ENCODE measurements around the gene SIAH2. TPM values are rescaled to one million over a fixed set of nuclear protein-coding genes. Genes with fewer than 3 reads are reported as not detected.

SIAH2 gene
- total RNA-seq, 1 donor from 2014 or later: 18.6 TPM

- peaks cover 4% of the 10 kb centered on the region for H3K4me1 ChIP-seq
- ATAC-seq (no peak), DNase-seq (no peak)
- no peak overlapping the region for H3K27ac ChIP-seq
- no peaks in the 10 kb centered on the region for H3K9me3 ChIP-seq
- H3K4me3 ChIP-seq: no peak overlapping the region
- no peaks in the 10 kb centered on the region for H3K27me3 ChIP-seq (ENCODE audit: low read depth)
- TF ChIP-seq, protein P1, sequence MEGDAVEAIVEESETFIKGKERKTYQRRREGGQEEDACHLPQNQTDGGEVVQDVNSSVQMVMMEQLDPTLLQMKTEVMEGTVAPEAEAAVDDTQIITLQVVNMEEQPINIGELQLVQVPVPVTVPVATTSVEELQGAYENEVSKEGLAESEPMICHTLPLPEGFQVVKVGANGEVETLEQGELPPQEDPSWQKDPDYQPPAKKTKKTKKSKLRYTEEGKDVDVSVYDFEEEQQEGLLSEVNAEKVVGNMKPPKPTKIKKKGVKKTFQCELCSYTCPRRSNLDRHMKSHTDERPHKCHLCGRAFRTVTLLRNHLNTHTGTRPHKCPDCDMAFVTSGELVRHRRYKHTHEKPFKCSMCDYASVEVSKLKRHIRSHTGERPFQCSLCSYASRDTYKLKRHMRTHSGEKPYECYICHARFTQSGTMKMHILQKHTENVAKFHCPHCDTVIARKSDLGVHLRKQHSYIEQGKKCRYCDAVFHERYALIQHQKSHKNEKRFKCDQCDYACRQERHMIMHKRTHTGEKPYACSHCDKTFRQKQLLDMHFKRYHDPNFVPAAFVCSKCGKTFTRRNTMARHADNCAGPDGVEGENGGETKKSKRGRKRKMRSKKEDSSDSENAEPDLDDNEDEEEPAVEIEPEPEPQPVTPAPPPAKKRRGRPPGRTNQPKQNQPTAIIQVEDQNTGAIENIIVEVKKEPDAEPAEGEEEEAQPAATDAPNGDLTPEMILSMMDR (IDR thresholded peaks at IDR 0.05): no peak
- intact Hi-C loops (cut with DNase I): no loop called here
- no peaks in the 10 kb centered on the region for H3K36me3 ChIP-seq
These were observed 27.7 kb upstream of the SIAH2 start for GRCh38 chr3:150790629-150791028.

GRCh38 chr3:150789451-150789850, 26.5 kb upstream of the SIAH2 start:
- Histone ChIP-seq H3K9me3 (no peaks in the 10 kb centered on the region), H3K27me3 (ENCODE audit: low read depth) (no peaks in the 10 kb centered on the region), H3K36me3 (no peaks in the 10 kb centered on the region), H3K4me1 (peaks cover 4% of the 10 kb centered on the region), H3K27ac (no peak overlapping the region), H3K4me3 (no peak overlapping the region)
- TF ChIP-seq, protein P1 (IDR thresholded peaks at IDR 0.05): no peak
- DNase-seq: no peak
- no peak for ATAC-seq
- intact Hi-C loops (cut with DNase I): no loop called here

GRCh38 chr3:150787741-150788370, 24.9 kb upstream of the SIAH2 start:
- no peaks in the 10 kb centered on the region for H3K9me3 ChIP-seq
- H3K27ac ChIP-seq: no peak overlapping the region
- no peaks in the 10 kb centered on the region for H3K27me3 ChIP-seq (ENCODE audit: low read depth)
- ATAC-seq (peak; percentile 86 to 93), DNase-seq (peak; percentile 93)
- peaks cover 4% of the 10 kb centered on the region for H3K4me1 ChIP-seq
- intact Hi-C loops (cut with DNase I): no loop called here
- TF ChIP-seq, protein P1 (IDR thresholded peaks at IDR 0.05): peak; percentile 95
- H3K36me3 ChIP-seq: no peaks in the 10 kb centered on the region
- no peak overlapping the region for H3K4me3 ChIP-seq

- Histone ChIP-seq H3K27ac (no peak overlapping the region), H3K4me3 (no peak overlapping the region), H3K9me3 (no peaks in the 10 kb centered on the region), H3K27me3 (ENCODE audit: low read depth) (no peaks in the 10 kb centered on the region), H3K36me3 (no peaks in the 10 kb centered on the region), H3K4me1 (peaks cover 4% of the 10 kb centered on the region)
- TF ChIP-seq, protein P1 (IDR thresholded peaks at IDR 0.05): no peak
- intact Hi-C loops (cut with DNase I): no loop called here
- DNase-seq (no peak), ATAC-seq (no peak)
These were observed 23.8 kb upstream of the SIAH2 start for GRCh38 chr3:150786791-150787190.

GRCh38 chr3:150784747-150785125, 21.8 kb upstream of the SIAH2 start:
- intact Hi-C loops (cut with DNase I): no loop called here

More at GRCh38 chr3:150784747-150785125, 21.8 kb upstream of the SIAH2 start:
- no peak overlapping the region for H3K4me3 ChIP-seq
- no peak for DNase-seq
- H3K4me1 ChIP-seq: peaks cover 4% of the 10 kb centered on the region
- no peaks in the 10 kb centered on the region for H3K27me3 ChIP-seq (ENCODE audit: low read depth)
- TF ChIP-seq, protein P1 (IDR thresholded peaks at IDR 0.05): no peak
- H3K9me3 ChIP-seq: no peaks in the 10 kb centered on the region
- no peak overlapping the region for H3K27ac ChIP-seq
- H3K36me3 ChIP-seq: no peaks in the 10 kb centered on the region
- no peak for ATAC-seq

Measured in lower lobe of right lung (tissue), 2 donors.